Caco-2 (cell line): ENCODE measurements around the gene YAE1. TPM values are rescaled to one million over a fixed set of nuclear protein-coding genes. Genes with fewer than 3 reads are reported as not detected.

Source experiments
- BruUV-seq: library from RNA; stranded (reverse); fragments of 400-500 nt; replicated peaks from 2 replicates; lab custom pipeline; 2021; lab: Mats Ljungman, UMichigan
- CTCF ChIA-PET: fragments of 300-600 bp; sonication (Branson Sonifier 250); formaldehyde crosslinking; loops from one replicate; lab custom pipeline; 2022; ENCODE audit warnings: antibody characterized with exemption; lab: Charles Lee
- POLR2A ChIA-PET: fragments of 300-600 bp; sonication (Branson Sonifier 250); formaldehyde crosslinking; loops from one replicate; lab custom pipeline; 2022; ENCODE audit warnings: antibody characterized with exemption; lab: Charles Lee
- DNase-seq, 2 experiments: peaks; one replicate each; pipeline versions ENCODE4 v3.0.0 to v3.0.0-alpha.2; 2020 to 2022
- H3K27me3 ChIP-seq: replicated peaks from 2 replicates; pipeline ENCODE4 v1.6.0; 2011; ENCODE audit warnings: low read length; ENCODE audit not compliant: control insufficient read depth, insufficient read depth
- H3K36me3 ChIP-seq: 2 replicates; pipeline ENCODE4 v1.5.1; 2011; ENCODE audit warnings: low read length; ENCODE audit not compliant: control insufficient read depth, insufficient read depth
- H3K4me1 ChIP-seq: fragments of 250-450 bp; sonication (Bioruptor Pico); 2 replicates; pipeline ENCODE4 v1.5.1; 2020; ENCODE audit warnings: mild to moderate bottlenecking
- H3K4me3 ChIP-seq: 2 replicates; pipeline ENCODE4 v1.5.1; 2011; ENCODE audit warnings: low read depth, mild to moderate bottlenecking, control low read depth, low read length
- H3K9me3 ChIP-seq: fragments of 250-450 bp; sonication (Bioruptor Pico); 2 replicates; pipeline ENCODE4 v1.5.1; 2020; ENCODE audit warnings: mild to moderate bottlenecking, moderate library complexity
- H3K27ac Mint-ChIP-seq: one replicate; pipeline ENCODE4 v1.8.0; 2022; ENCODE audit warnings: mixed read lengths; ENCODE audit not compliant: unreplicated experiment
- H3K27me3 Mint-ChIP-seq: one replicate; pipeline ENCODE4 v1.8.0; 2022; ENCODE audit warnings: mixed read lengths; ENCODE audit not compliant: insufficient read depth, unreplicated experiment
- H3K36me3 Mint-ChIP-seq: one replicate; pipeline ENCODE4 v1.8.0; 2022; ENCODE audit warnings: mild to moderate bottlenecking, mixed read lengths; ENCODE audit not compliant: insufficient read depth, unreplicated experiment
- H3K4me1 Mint-ChIP-seq: one replicate; pipeline ENCODE4 v1.8.0; 2022; ENCODE audit warnings: low read depth, mixed read lengths; ENCODE audit not compliant: unreplicated experiment
- H3K4me3 Mint-ChIP-seq: one replicate; pipeline ENCODE4 v1.8.0; 2022; ENCODE audit warnings: mild to moderate bottlenecking, moderate library complexity, mixed read lengths; ENCODE audit not compliant: unreplicated experiment
- H3K9me3 Mint-ChIP-seq: one replicate; pipeline ENCODE4 v1.8.0; 2022; ENCODE audit warnings: mixed read lengths; ENCODE audit not compliant: unreplicated experiment
- intact Hi-C: fragments of 100-400 bp; cut with micrococcal nuclease; formaldehyde crosslinking; loops from one replicate; pipeline ENCODE4 v1.10.0; 2022; ENCODE audit not compliant: unreplicated experiment
- total RNA-seq: library from RNA; stranded (reverse); gene quantifications from 2 replicates; pipeline ENCODE4 v1.2.3, GENCODE V29; 2022
- TF ChIP-seq, protein P1 (sequence below), 2 experiments: fragments of 200-600 bp in 1 of 2; IDR thresholded peaks; 1 replicate in 1 of 2; 2 replicates in 1 of 2; pipeline versions ENCODE4 v1.5.1 to v1.8.0; 2011 to 2022; ENCODE audit warnings: antibody characterized with exemption in 1 of 2, control low read depth in 1 of 2, inconsistent platforms in 1 of 2, low read depth in 1 of 2, low read length in 1 of 2, mild to moderate bottlenecking in 1 of 2, moderate library complexity in 1 of 2; ENCODE audit not compliant: insufficient read depth in 1 of 2, severe bottlenecking in 1 of 2, unreplicated experiment in 1 of 2

The YAE1 gene
- total RNA-seq, 1 experiment from 2014 or later: 22.4 TPM

DNA sequence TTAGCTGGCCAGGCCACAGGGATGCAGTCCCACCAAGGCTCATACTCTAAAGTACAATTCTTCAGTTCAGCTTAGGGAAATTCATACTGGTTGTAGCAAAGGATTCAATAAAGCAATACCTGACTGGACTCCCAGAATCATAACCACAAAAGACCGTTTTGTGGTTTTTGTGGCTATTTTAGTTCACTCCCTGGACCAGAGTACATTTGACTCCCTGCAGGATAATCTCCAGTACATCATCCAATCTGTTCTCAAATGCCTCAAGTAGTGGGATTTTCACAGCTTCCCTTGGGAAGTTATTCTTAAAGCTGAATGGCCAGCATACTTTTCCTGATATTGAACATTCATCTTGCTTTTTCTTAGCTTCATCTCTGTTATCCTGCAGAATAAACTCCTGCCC, 29.3 kb upstream of the YAE1 start:
- Histone ChIP-seq H3K4me3 (no peak overlapping the region), H3K4me1 (no peaks in the 10 kb centered on the region), H3K27me3 (no peaks in the 10 kb centered on the region), H3K36me3 (no peaks in the 10 kb centered on the region), H3K9me3 (no peaks in the 10 kb centered on the region)
- no peak for DNase-seq
- Mint-ChIP-seq H3K4me3 (no peak overlapping the region), H3K36me3 (no peaks in the 10 kb centered on the region), H3K9me3 (no peaks in the 10 kb centered on the region), H3K27ac (no peak overlapping the region), H3K4me1 (peaks cover 12% of the 10 kb centered on the region), H3K27me3 (no peaks in the 10 kb centered on the region)
- intact Hi-C loops: no loop called here
- POLR2A ChIA-PET: no interaction called here
- TF ChIP-seq, protein P1, sequence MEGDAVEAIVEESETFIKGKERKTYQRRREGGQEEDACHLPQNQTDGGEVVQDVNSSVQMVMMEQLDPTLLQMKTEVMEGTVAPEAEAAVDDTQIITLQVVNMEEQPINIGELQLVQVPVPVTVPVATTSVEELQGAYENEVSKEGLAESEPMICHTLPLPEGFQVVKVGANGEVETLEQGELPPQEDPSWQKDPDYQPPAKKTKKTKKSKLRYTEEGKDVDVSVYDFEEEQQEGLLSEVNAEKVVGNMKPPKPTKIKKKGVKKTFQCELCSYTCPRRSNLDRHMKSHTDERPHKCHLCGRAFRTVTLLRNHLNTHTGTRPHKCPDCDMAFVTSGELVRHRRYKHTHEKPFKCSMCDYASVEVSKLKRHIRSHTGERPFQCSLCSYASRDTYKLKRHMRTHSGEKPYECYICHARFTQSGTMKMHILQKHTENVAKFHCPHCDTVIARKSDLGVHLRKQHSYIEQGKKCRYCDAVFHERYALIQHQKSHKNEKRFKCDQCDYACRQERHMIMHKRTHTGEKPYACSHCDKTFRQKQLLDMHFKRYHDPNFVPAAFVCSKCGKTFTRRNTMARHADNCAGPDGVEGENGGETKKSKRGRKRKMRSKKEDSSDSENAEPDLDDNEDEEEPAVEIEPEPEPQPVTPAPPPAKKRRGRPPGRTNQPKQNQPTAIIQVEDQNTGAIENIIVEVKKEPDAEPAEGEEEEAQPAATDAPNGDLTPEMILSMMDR (IDR thresholded peaks at IDR 0.05; ENCODE audit: insufficient read depth in 1 of 2, low read depth in 1 of 2, low read length in 1 of 2, severe bottlenecking in 1 of 2, unreplicated experiment in 1 of 2): no peak
- CTCF ChIA-PET: no interaction called here
- no TSS peak for BruUV-seq

DNA sequence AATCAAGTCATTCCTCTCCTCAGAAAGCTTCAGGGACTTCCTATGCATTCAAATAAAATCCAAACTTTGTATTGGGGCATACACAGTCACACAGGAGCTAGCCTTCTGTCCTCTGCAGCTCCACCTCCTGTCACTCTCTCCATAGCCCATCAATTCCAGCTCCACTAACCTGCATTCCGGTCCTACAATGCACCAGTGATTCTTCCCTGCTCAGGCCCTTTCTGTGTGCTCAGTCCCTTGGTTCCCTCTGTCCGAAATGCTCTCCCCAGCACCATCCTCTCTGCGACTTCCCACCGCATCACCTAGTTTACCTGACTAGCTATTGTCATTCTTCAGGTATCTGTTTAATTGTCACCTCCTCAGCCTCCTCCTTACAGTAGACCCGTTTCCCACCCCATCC, 26.4 kb upstream of the YAE1 start:
- no peak overlapping the region for H3K4me3 ChIP-seq
- no peaks in the 10 kb centered on the region for H3K36me3 ChIP-seq
- intact Hi-C loops: no loop called here
- no peaks in the 10 kb centered on the region for H3K27me3 Mint-ChIP-seq
- H3K4me1 ChIP-seq: no peaks in the 10 kb centered on the region
- ChIA-PET CTCF (no interaction called here), POLR2A (interaction anchor here (0.7 kb wide), 1 partner anchor 305 kb away, joined by 5 read pairs; no protein-coding TSS in a partner anchor)
- peaks cover 12% of the 10 kb centered on the region for H3K4me1 Mint-ChIP-seq
- H3K9me3 ChIP-seq: no peaks in the 10 kb centered on the region
- DNase-seq: no peak
- H3K27me3 ChIP-seq: no peaks in the 10 kb centered on the region
- no TSS peak for BruUV-seq
- TF ChIP-seq, protein P1 (IDR thresholded peaks at IDR 0.05; ENCODE audit: insufficient read depth in 1 of 2, low read depth in 1 of 2, low read length in 1 of 2, severe bottlenecking in 1 of 2, unreplicated experiment in 1 of 2): no peak
- no peaks in the 10 kb centered on the region for H3K36me3 Mint-ChIP-seq
- peak overlapping the region; percentile 22 for H3K4me3 Mint-ChIP-seq
- H3K27ac Mint-ChIP-seq: no peak overlapping the region
- no peaks in the 10 kb centered on the region for H3K9me3 Mint-ChIP-seq

DNA sequence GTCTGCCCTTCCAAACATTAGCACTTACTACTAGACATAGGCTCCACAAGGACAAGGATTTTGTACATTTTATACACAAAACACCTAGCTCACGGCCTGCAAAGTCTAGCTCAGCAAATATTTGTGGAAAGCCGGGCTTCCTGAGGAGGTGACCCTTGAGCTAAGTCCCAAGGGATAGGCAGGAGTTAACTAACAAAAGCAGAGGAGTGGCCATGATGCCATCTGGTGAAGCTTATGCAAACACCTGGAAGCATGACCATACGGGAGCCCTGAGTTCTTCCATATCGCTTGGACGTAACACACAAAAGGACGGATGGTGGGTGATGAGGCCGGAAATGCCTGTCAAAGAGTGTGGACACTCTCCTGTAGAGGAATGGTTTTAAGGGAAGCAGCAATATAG, 25.9 kb upstream of the YAE1 start:
- ChIA-PET POLR2A (interaction anchor here (0.7 kb wide), 1 partner anchor 304 kb away, joined by 5 read pairs; no protein-coding TSS in a partner anchor), CTCF (no interaction called here)
- TF ChIP-seq, protein P1 (IDR thresholded peaks at IDR 0.05; ENCODE audit: insufficient read depth in 1 of 2, low read depth in 1 of 2, low read length in 1 of 2, severe bottlenecking in 1 of 2, unreplicated experiment in 1 of 2): no peak
- H3K27me3 ChIP-seq: no peaks in the 10 kb centered on the region
- peak; percentile 24 to 47 for DNase-seq
- Mint-ChIP-seq H3K27me3 (no peaks in the 10 kb centered on the region), H3K4me3 (peak overlapping the region; percentile 22), H3K9me3 (no peaks in the 10 kb centered on the region), H3K27ac (no peak overlapping the region), H3K4me1 (peaks cover 12% of the 10 kb centered on the region), H3K36me3 (no peaks in the 10 kb centered on the region)
- no peaks in the 10 kb centered on the region for H3K9me3 ChIP-seq
- no peaks in the 10 kb centered on the region for H3K4me1 ChIP-seq
- intact Hi-C loops: no loop called here
- no TSS peak for BruUV-seq
- no peaks in the 10 kb centered on the region for H3K36me3 ChIP-seq
- no peak overlapping the region for H3K4me3 ChIP-seq
